ENCODE data around the gene PLD6.
"Not testable (repeated sequence)": the region's sequence is repeated elsewhere in the genome, so short reads cannot be mapped to it uniquely, and the experiment has no call there.

DNA sequence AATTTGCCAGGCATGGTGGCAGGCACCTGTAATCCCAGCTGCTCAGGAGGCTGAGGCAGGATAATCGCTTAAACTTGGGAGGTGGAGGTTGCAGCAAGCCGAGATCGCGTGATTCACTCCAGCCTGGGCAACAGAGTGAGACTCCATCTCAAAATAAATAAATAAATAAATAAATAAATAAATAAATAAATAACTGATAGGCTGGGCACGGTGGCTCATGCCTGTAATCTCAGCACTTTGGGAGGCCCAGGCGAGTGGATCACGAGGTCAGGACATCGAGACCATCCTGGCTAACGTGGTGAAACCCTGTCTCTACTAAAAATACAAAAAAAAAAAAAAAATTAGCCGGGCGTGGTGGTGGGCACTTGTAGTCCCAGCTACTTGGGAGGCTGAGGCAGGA is 49.6 kb upstream of the PLD6 start:
- TF ChIP-seq ZNF138 (CRISPR knock-in tag; conservative IDR thresholded peaks at IDR 0.05); STAT6 (CRISPR knock-in tag; conservative IDR thresholded peaks at IDR 0.05; ENCODE audit: low read depth); CTCF (IDR thresholded peaks at IDR 0.05); ELF4 (CRISPR knock-in tag; IDR thresholded peaks at IDR 0.05; ENCODE audit: low read depth); GABPB1 (CRISPR knock-in tag; IDR thresholded peaks at IDR 0.05); TEAD1 (CRISPR knock-in tag; IDR thresholded peaks at IDR 0.05): not testable (repeated sequence)
- TF ChIP-seq, protein P1, sequence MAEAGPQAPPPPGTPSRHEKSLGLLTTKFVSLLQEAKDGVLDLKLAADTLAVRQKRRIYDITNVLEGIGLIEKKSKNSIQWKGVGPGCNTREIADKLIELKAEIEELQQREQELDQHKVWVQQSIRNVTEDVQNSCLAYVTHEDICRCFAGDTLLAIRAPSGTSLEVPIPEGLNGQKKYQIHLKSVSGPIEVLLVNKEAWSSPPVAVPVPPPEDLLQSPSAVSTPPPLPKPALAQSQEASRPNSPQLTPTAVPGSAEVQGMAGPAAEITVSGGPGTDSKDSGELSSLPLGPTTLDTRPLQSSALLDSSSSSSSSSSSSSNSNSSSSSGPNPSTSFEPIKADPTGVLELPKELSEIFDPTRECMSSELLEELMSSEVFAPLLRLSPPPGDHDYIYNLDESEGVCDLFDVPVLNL (CRISPR knock-in tag; IDR thresholded peaks at IDR 0.05; ENCODE audit: borderline replicate concordance, low read depth), result not testable (repeated sequence)

All from WTC11 (cell line).